HUES48 (cell line): ENCODE measurements around the gene FXYD2.

Experiments used
- H3K27ac ChIP-seq: one replicate; pipeline ENCODE4 v1.7.0; 2013; ENCODE audit warnings: low read depth, low read length, inconsistent platforms
- H3K27me3 ChIP-seq: 2 replicates; pipeline ENCODE4 v1.6.1; 2013; ENCODE audit warnings: mild to moderate bottlenecking, low read length; ENCODE audit not compliant: control insufficient read depth, insufficient read depth
- H3K36me3 ChIP-seq: 2 replicates; pipeline ENCODE4 v1.6.1; 2013; ENCODE audit warnings: low read length; ENCODE audit not compliant: control insufficient read depth, insufficient read depth
- H3K4me1 ChIP-seq: 2 replicates; pipeline ENCODE4 v1.6.1; 2013; ENCODE audit warnings: mild to moderate bottlenecking, low read length; ENCODE audit not compliant: control insufficient read depth, insufficient read depth
- H3K4me3 ChIP-seq: 2 replicates; pipeline ENCODE4 v1.5.1; 2013; ENCODE audit warnings: mild to moderate bottlenecking, low read depth, low read length
- H3K9ac ChIP-seq: 2 replicates; pipeline ENCODE4 v1.6.1; 2013; ENCODE audit warnings: mild to moderate bottlenecking, low read depth, low read length, moderate library complexity
- H3K9me3 ChIP-seq: 2 replicates; pipeline ENCODE4 v1.6.1; 2013; ENCODE audit warnings: low read length; ENCODE audit not compliant: control insufficient read depth, insufficient read depth

FXYD2 gene

DNA sequence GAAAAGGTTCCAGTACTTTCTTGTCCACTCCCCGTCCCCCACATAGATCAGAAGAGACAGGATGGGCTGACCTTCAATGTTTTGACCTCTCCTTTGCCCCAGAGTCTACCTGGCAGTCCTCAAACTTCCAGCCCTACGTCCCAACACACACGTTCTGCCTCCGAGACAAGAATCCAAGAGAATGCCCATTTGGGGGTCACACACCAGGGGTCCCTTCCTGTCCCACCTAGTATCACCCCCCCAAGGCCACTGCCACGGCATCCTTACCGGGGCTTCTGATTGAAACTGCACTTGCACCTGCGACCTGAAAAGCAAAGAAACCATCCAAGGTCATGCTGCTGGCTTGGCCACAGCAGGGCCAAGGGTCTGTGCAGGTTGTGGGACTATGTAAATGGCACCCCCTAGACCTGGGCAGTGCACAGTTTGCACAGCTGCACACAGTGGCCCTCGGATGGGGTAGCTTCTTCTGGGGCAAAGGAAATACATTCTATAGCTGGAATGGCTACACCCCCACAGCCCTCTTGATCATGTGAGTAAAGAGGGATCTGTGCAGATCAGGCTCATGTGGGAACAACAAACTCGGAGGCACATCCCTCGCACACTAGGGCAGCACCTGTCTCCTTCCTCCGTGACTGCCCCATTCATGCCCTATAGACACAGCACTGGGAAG, 16.5 kb upstream of the FXYD2 start:
- no peaks in the 10 kb centered on the region for H3K36me3 ChIP-seq
- H3K4me3 ChIP-seq, result no peak overlapping the region
- no peak overlapping the region for H3K9ac ChIP-seq
- H3K9me3 ChIP-seq, result no peaks in the 10 kb centered on the region
- H3K4me1 ChIP-seq, result no peaks in the 10 kb centered on the region
- no peak overlapping the region for H3K27ac ChIP-seq
- no peaks in the 10 kb centered on the region for H3K27me3 ChIP-seq

DNA sequence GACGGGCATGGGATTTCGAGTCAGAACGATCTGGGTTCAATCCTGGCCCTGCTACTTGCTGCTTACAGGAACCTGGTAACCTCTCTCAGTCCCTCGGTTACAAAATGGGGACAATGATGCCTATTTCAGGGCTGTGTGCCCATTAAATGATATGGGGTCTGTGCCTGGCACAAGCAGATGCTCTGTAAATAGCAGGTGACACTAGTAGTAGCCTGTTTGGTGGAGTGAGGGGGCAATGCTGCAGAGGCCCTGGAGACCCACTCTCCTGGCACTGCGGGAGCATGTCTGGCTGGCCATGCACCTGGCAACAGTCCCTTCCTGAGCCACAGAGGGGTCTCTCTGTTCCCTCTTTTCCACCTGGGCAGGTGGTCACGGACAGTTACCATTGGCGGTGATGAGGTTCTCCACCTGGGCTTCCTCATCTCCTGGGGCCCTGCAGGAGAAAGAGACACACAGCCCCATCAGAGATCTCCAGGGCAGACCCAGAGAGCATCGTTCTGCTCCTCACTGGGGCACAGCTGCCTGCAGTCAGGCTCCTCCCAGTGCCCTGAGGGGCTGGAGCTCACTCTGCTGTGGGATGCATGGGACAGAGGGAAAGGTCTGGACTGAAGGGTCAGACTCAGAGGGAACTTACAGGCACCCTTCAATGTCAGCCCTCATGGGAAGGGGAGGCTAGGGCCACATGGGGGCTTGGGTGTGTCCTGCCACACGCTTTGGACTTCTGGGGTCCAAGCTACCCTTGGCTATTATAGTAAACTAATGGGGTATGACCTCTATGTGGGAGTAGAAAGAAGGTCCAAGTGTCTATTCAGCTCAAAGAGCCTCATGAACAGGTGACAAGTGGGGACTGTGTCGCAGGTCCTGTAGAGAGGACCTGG, 15.6 kb upstream of the FXYD2 start:
- Histone ChIP-seq H3K4me3 (no peak overlapping the region), H3K36me3 (no peaks in the 10 kb centered on the region), H3K9ac (no peak overlapping the region), H3K4me1 (no peaks in the 10 kb centered on the region), H3K9me3 (no peaks in the 10 kb centered on the region), H3K27me3 (no peaks in the 10 kb centered on the region), H3K27ac (no peak overlapping the region)

DNA sequence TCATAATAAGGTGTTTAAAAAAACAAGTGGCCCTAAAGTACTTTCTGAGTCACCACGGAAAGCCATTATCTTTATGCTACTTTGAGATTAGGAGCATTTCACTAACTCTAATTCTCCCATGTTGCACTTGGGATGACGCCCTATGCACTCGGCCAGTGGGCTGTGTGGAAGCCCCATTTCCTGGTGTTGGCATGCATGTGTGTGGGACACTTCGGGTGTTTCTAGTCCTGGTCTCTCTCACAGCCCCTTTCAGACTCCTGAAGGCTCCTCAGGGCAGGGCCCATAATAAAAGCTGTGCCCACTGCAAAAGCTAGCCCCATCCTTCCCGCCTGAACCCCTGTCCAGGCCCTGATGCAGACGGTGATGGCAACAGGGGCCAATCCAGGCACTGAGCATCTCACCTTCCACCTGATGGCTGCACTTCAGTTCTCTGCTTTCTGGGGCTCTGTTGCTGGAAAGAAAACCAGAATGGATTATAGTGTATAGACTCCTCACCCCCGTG, 14.9 kb upstream of the FXYD2 start:
- H3K27ac ChIP-seq, result no peak overlapping the region
- no peak overlapping the region for H3K4me3 ChIP-seq
- H3K4me1 ChIP-seq, result no peaks in the 10 kb centered on the region
- no peak overlapping the region for H3K9ac ChIP-seq
- H3K9me3 ChIP-seq, result no peaks in the 10 kb centered on the region
- H3K27me3 ChIP-seq, result no peaks in the 10 kb centered on the region
- no peaks in the 10 kb centered on the region for H3K36me3 ChIP-seq

DNA sequence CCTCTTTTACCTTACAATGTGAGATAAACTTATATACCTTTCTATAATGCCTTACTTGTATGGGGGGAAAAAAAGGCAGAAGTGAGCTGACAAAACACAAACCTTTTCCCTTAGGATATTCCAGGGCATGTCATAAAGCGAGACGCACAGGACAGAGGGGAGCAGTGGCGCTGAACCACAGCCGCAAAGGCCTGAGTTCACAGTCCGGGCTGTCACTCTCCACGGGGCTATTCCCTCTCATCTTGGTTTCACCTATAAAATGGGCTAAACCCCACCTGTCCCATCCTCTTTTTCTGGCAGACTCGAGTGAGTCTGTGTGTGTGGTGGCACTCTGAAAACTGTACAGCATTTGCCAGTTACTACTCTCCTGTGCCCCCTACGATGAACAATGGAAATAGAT, 14.4 kb upstream of the FXYD2 start:
- H3K4me1 ChIP-seq, result no peaks in the 10 kb centered on the region

DNA sequence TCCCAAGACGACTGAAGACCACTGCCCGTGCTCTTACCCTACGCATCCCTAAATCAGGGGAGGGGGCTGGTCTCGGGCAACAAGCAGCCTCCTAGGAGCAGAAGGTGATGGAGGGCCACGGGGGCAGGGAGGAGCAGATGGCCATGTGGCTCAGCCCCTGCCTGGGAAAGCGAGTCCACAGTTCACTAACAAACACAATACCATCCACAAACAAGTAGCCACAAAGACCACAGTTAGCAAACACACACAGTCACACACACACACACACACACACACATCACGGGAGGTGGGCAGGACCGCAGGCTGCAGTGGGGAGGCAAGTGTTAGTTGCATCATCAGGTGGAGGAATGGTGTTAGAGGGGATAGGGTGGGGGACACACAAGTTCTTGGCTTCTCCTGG, 13.2 kb upstream of the FXYD2 start:
- Histone ChIP-seq H3K4me1 (no peaks in the 10 kb centered on the region), H3K27ac (no peak overlapping the region), H3K27me3 (no peaks in the 10 kb centered on the region), H3K9ac (no peak overlapping the region), H3K36me3 (no peaks in the 10 kb centered on the region), H3K4me3 (no peak overlapping the region), H3K9me3 (no peaks in the 10 kb centered on the region)

More for the DNA sequence above, 14.4 kb upstream of the FXYD2 start:
- Histone ChIP-seq H3K36me3 (no peaks in the 10 kb centered on the region), H3K4me3 (no peak overlapping the region), H3K27ac (no peak overlapping the region), H3K9me3 (no peaks in the 10 kb centered on the region), H3K27me3 (no peaks in the 10 kb centered on the region), H3K9ac (no peak overlapping the region)

DNA sequence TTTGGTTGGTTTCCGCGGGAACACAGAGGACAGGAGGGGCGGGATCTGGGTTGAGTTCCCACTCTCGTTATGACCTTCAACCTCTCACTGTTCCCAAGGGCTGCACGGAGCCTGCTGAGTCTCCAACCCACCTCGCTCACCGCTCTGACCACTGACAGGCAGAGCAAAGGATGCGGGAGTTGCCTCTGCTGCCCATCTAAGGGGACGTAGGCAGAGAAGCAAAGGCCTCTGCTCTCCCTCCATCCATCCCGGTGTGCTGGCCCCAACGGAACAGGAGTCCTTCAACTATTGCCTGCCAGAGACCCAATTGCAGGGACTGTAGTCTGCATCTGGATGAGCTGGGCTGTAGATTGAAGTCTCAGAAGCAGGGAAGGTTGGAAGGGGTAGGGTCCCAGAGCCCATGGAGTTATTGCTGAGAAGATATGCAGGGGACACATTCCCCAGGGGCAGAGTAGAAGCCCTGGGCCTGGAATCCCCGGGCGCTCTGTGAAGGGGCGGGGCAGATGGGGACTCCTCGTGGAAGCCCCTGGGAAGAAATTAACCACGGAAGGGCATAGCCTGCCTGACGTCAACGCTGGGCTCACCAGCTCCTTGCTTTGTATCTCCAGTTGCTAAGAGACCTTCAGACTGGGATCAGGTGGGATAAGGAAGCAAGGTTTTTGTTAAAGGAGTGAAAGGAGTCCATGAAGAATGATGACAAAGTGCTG, 12.7 kb upstream of the FXYD2 start:
- H3K9ac ChIP-seq, result no peak overlapping the region
- H3K27me3 ChIP-seq, result no peaks in the 10 kb centered on the region
- H3K27ac ChIP-seq, result no peak overlapping the region
- H3K4me3 ChIP-seq, result no peak overlapping the region
- no peaks in the 10 kb centered on the region for H3K36me3 ChIP-seq
- H3K4me1 ChIP-seq, result no peaks in the 10 kb centered on the region
- no peaks in the 10 kb centered on the region for H3K9me3 ChIP-seq

DNA sequence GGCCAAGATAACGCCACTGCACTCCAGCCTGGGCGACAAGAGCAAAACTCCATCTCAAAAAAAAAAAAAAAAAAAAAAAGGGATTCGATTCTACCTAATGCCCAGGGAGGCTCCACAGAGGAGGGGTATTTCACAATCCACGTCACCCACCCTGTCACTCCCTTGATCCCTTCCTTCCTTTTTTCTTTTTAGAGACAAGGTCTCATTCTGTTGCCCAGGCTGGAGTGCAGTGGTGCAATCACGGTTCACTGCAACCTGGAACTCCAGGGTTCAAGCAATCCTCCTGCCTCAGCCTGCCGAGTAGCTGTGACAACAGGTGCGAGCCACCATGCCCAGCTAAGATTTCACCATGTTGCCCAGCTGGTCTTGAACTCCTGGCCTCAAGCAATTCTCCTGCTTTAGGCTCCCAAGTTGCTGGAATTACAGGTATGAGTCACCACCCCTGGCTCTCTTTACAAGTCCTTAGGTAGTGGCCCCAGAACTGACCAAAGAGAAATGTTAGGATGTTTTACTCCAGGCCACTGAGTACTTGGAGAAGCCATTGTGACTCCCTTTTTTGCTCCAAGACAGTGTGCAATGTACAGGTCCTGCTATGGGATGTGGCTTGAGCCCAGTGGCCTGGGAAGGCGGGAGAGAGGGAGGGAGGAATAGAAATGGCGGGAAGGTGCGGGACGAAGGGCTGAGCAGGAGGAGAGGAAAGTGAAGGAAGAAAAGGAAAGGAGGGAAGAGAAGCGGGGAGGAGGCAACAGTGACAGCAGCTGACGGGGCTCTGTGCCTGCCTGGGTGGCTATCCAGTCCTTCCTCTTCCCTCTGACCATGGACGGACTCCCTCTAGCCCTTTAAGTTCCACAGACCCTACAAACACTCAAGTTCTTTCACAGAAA, 11.8 kb upstream of the FXYD2 start:
- Histone ChIP-seq H3K4me3 (no peak overlapping the region), H3K9me3 (no peaks in the 10 kb centered on the region), H3K9ac (no peak overlapping the region), H3K36me3 (no peaks in the 10 kb centered on the region), H3K27ac (no peak overlapping the region), H3K4me1 (no peaks in the 10 kb centered on the region), H3K27me3 (no peaks in the 10 kb centered on the region)

DNA sequence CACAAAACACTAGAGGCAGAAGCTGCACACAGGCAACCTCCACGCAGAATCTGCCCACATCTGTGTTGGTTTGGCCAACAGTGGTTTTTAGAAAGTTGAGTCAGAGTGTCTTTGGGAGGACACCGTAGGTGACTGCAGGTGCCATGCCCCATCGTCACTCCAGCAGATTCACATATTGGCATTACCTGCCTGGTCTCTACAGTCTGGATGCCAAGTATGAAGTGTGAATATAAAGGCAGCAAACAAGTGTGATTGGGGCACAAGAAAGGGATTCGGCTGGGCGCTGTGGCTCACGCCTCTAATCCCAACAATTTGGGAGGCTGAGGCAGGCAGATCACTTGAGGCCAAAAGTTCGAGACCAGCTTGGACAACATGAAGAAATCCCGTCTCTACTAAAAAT, 11.0 kb upstream of the FXYD2 start:
- H3K4me1 ChIP-seq, result no peaks in the 10 kb centered on the region; the same call in 1 of the 2 replicates
- no peaks in the 10 kb centered on the region for H3K9me3 ChIP-seq
- no peak overlapping the region for H3K27ac ChIP-seq
- no peak overlapping the region for H3K9ac ChIP-seq
- no peaks in the 10 kb centered on the region for H3K36me3 ChIP-seq
- H3K4me3 ChIP-seq, result no peak overlapping the region
- no peaks in the 10 kb centered on the region for H3K27me3 ChIP-seq

DNA sequence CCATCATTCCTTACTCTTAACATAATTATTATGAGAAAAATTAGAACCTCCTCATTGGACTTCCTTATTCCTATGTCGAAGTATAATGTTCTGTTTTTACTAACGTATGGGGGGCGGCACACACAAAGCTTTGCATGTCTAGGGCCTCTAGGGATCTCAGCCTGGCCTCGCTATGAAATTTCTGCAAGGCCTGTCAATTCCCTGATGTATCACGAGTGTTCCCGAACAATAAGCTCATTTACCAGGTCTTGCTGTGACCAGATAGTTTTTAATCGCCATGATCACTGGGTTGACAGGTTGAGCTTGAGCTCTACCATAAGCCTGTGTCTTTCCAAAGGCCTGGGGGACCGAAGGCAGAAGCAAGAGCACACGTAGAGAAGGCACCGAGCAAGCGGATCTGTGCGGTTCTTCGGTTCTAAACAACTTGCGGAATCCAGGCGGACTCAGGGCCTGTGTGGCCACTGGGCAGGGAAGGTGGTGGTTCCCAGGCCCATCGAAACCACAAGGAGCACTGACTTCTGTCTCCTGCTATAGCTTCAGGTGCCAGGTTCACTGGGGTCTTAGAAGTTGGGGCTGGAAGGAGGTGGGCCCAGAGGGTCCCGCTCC, 10.4 kb upstream of the FXYD2 start:
- Histone ChIP-seq H3K4me1 (no peaks in the 10 kb centered on the region; the same call in 1 of the 2 replicates), H3K4me3 (no peak overlapping the region), H3K27me3 (no peaks in the 10 kb centered on the region), H3K36me3 (no peaks in the 10 kb centered on the region), H3K27ac (no peak overlapping the region), H3K9me3 (no peaks in the 10 kb centered on the region), H3K9ac (no peak overlapping the region)
